Measurements from ENCODE around the gene ZNF200. TPM values are rescaled to one million over a fixed set of nuclear protein-coding genes. Genes with fewer than 3 reads are reported as not detected.

ZNF200 gene
- total RNA-seq, 4 donors from 2014 or later, result 4.1 to 17.6 (median 10.7) TPM

GRCh38 chr16:3190949-3191353 lies 44.0 kb downstream of the ZNF200 start:
- no peak overlapping the region for H3K27ac ChIP-seq
- H3K36me3 ChIP-seq, result no peaks in the 10 kb centered on the region

DNA sequence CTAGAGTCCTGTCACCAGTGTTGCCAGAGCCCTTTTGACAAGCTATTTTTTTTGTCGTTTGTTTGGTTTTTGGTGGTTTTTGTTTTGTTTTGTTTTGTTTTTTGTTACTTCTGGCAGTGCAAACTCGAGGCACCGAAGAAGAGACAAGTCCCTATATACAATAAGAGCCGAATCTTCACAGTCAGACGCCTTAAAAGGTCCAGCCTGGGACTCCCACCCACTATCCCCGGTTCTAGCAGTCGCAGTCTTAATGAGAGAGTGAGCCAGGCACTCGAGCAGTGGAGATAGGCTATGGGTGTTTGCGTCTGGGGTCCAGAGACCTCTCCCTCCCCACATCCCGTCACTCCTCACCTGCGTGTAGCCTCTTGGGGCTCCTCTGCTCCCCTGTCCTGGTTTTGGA lies 45.1 kb downstream of the ZNF200 start:
- H3K4me1 ChIP-seq, result no peaks in the 10 kb centered on the region
- H3K4me3 ChIP-seq, result no peak overlapping the region
- H3K9me3 ChIP-seq, result no peaks in the 10 kb centered on the region
- H3K36me3 ChIP-seq, result no peaks in the 10 kb centered on the region
- peaks cover 19 to 72% of the 10 kb centered on the region in 2 donors for H3K27me3 ChIP-seq
- H3K27ac ChIP-seq, result no peak overlapping the region
- TF ChIP-seq, protein P1, sequence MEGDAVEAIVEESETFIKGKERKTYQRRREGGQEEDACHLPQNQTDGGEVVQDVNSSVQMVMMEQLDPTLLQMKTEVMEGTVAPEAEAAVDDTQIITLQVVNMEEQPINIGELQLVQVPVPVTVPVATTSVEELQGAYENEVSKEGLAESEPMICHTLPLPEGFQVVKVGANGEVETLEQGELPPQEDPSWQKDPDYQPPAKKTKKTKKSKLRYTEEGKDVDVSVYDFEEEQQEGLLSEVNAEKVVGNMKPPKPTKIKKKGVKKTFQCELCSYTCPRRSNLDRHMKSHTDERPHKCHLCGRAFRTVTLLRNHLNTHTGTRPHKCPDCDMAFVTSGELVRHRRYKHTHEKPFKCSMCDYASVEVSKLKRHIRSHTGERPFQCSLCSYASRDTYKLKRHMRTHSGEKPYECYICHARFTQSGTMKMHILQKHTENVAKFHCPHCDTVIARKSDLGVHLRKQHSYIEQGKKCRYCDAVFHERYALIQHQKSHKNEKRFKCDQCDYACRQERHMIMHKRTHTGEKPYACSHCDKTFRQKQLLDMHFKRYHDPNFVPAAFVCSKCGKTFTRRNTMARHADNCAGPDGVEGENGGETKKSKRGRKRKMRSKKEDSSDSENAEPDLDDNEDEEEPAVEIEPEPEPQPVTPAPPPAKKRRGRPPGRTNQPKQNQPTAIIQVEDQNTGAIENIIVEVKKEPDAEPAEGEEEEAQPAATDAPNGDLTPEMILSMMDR (IDR thresholded peaks at IDR 0.05), result no peak
- no peak for TF ChIP-seq POLR2A (IDR thresholded peaks at IDR 0.05)
- intact Hi-C loops (cut with DNase I; ENCODE audit: low total_unique reads), result no loop called here
- no peak for DNase-seq

More at GRCh38 chr16:3190949-3191353, 44.0 kb downstream of the ZNF200 start:
- H3K9me3 ChIP-seq, result no peaks in the 10 kb centered on the region
- intact Hi-C loops (cut with DNase I; ENCODE audit: low total_unique reads), result no loop called here
- no peaks in the 10 kb centered on the region for H3K4me1 ChIP-seq
- no peak overlapping the region for H3K4me3 ChIP-seq
- no peak for DNase-seq
- peaks cover 19 to 79% of the 10 kb centered on the region in 2 donors for H3K27me3 ChIP-seq
- TF ChIP-seq, protein P1 (IDR thresholded peaks at IDR 0.05), result no peak
- no peak for TF ChIP-seq POLR2A (IDR thresholded peaks at IDR 0.05)

DNA sequence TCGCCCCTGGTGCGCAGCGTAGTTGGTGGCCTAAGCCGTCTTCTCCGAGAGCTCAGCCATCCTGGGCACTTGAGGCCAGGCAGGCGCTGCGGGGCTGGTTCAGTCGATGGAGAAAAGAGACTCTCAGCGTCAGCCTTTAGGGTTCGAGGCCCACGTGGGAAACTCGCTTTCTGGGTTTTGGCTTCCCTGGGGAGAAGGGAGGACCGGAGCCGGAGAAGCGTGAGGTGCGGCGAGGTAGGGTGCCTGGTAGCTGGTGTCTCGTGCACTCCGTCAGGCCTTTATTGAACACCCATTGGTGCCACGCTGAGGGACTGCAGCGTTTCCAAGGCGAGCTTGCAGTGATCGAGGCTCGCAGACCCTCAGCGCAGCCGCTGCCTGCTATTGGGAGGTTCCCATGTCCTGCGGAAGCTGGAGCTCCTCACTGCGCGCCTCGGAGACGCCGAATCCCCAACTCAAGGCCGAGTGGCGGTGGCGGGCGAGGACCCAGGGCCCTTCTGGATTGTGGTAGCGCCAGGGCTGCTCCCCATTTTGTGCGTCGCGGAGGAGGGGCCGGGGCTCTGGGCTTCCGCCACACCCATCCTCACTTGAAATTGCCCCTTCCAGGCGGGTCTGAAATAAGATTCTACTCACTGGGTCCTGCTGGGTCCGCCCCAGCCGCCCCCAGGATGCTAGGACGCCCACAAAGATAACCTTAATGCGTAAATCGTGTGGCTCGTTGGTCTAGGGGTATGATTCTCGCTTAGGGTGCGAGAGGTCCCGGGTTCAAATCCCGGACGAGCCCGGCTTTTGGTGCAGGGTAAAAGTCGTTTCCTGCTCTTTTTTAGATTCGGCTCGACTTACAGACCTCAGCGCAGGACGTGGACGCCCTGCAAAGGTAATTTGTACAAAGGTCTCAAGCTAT lies 45.8 kb downstream of the ZNF200 start:
- Histone ChIP-seq H3K4me3 (no peak overlapping the region), H3K27me3 (peaks cover 19 to 73% of the 10 kb centered on the region in 2 donors), H3K4me1 (no peaks in the 10 kb centered on the region), H3K27ac (no peak overlapping the region), H3K9me3 (no peaks in the 10 kb centered on the region), H3K36me3 (no peaks in the 10 kb centered on the region)
- no peak for TF ChIP-seq POLR2A (IDR thresholded peaks at IDR 0.05)
- TF ChIP-seq, protein P1 (IDR thresholded peaks at IDR 0.05), result no peak
- intact Hi-C loops (cut with DNase I; ENCODE audit: low total_unique reads), result no loop called here
- no peak for DNase-seq

GRCh38 chr16:3188675-3188924 lies 46.4 kb downstream of the ZNF200 start:
- DNase-seq, result no peak
- no peaks in the 10 kb centered on the region for H3K4me1 ChIP-seq
- H3K9me3 ChIP-seq, result no peaks in the 10 kb centered on the region
- intact Hi-C loops (cut with DNase I; ENCODE audit: low total_unique reads), result no loop called here
- no peak overlapping the region for H3K4me3 ChIP-seq
- peaks cover 19 to 73% of the 10 kb centered on the region in 2 donors for H3K27me3 ChIP-seq
- TF ChIP-seq, protein P1 (IDR thresholded peaks at IDR 0.05), result no peak
- TF ChIP-seq POLR2A (IDR thresholded peaks at IDR 0.05), result no peak
- H3K36me3 ChIP-seq, result no peaks in the 10 kb centered on the region
- H3K27ac ChIP-seq, result no peak overlapping the region

DNA sequence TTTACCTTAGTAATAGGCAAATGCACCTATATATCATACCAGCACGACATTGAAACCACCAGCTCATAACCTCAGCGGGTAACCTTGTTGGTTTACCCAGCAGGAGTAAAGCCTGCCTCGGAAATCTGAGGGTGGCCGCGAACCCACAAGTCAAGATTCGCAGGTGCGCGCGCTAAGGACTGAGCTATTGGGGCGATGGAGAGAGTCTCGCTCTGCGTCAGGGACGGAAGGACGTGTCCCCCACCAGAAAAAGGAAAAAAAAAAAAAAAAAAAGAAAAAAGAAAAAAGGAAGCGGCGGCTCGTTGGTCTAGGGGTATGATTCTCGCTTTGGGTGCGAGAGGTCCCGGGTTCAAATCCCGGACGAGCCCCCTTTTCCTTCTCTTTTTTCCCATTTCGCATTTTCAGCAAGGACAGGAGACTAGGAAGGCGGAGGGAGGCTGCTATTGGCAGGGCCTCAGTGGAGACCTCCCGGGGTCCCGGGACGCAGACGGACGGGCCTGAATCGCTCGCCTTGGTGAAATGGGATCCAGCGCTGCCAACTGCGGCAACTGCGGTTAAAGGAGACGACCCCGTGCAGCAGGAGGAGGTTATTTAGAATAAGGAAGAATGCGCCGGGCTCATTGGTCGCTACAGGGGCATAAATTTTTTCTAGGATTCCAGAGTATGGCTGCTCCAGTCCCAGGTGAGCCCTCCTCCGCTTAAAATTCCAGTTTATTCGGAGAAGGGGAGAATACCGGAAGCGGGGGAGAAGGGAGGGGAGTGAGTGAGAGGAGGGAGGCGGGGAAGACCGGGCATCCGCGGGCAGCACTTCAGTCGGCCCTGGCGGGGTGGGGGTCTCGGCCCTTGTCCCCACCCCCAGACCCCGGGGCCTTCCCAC lies 46.9 kb downstream of the ZNF200 start, which contains the start of gene OR1F1:
TSS of gene OR1F1 (plus strand) at position 407 of the 877 bp plus-strand sequence.
- Histone ChIP-seq H3K36me3 (no peaks in the 10 kb centered on the region), H3K4me1 (no peaks in the 10 kb centered on the region), H3K4me3 (no peak within 1 kb of the TSS), H3K27me3 (peaks cover 19 to 73% of the 10 kb centered on the region in 2 donors), H3K9me3 (no peaks in the 10 kb centered on the region), H3K27ac (no peak within 1 kb of the TSS)
- intact Hi-C loops (cut with DNase I; ENCODE audit: low total_unique reads), result no loop called here
- TF ChIP-seq POLR2A (IDR thresholded peaks at IDR 0.05), result no peak
- TF ChIP-seq, protein P1 (IDR thresholded peaks at IDR 0.05), result no peak
- no peak for DNase-seq
